22Rv1 (cell line): ENCODE data around the gene RAB31.
"Not testable (repeated sequence)": the region's sequence is repeated elsewhere in the genome, so short reads cannot be mapped to it uniquely, and the experiment has no call there.

Source experiments
- H3K27ac ChIP-seq: fragments of 450-650 bp; 2 replicates; pipeline ENCODE4 v1.5.1; 2017
- CTCF ChIP-seq: fragments of 450-650 bp; IDR thresholded peaks from 2 replicates; pipeline ENCODE4 v1.5.1; 2017; ENCODE audit warnings: mild to moderate bottlenecking
- ZFX ChIP-seq: fragments of 450-650 bp; IDR thresholded peaks from 2 replicates; pipeline ENCODE4 v1.6.1; 2017; ENCODE audit warnings: antibody characterized with exemption, borderline replicate concordance

The RAB31 gene

DNA sequence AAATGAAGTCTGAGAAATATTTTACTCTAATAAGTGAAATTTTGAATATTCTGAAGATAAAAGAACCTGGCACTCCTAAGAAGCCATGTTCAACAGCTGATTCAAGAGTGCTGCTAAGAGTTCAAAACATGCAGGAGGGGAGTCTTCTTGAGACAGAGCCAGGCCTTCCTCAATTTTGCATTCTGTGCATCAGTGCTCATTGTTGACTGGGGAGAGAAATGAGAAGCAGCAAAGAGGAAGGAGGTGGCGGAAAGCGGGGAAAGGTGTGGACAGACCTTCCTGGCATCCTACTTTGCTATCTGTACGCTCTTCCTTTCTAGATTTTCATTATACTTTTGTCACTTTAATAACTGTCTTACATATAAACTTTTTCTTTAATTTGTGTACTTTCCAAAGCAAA is 148.0 kb downstream of the RAB31 start:
- no peak for TF ChIP-seq ZFX
- no peak for TF ChIP-seq CTCF
- H3K27ac ChIP-seq: no peak overlapping the region

DNA sequence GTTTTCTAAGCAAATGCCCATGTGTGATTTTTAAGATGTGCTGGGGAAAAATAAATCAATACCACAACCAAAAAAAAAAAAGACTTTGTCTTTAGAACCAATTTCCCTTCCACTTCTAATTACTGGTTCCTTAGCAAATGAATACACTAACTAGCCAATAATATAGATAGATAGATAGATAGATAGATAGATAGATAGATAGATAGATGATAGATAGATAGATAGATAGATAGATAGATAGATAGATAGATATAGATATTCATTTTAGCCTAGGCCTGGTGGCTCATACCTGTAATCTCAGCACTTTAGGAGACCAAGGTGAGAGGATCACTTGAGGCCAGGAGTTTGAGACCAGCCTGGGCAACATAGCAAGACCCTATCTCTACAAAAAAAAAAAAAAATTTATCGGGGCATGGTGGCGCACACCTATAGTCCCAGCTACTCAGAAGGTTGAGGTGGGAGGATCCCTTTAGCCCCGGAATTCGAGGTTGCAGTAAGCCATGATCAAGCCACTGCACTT is 149.4 kb downstream of the RAB31 start:
- not testable (repeated sequence) for H3K27ac ChIP-seq

DNA sequence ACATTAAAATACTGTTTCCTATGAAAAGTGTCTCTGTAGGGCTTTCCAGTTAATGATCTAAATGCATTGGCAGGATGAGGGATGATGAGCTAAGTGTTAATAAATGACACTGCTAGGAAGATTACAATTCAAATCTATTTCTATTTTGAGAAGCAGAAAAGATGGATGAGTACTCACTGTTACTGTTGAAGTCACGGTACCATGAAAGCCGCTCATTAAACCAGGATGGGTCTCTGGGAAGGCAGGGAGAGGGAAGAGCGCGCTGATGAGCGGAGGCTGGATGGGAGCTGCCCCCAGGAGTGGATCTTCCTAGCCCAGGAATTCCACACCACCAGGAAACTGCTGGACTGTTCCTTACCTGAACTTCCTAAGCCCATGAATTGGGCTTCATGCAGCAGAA is 150.5 kb downstream of the RAB31 start:
- no peak overlapping the region for H3K27ac ChIP-seq
- no peak for TF ChIP-seq ZFX
- TF ChIP-seq CTCF: no peak

- TF ChIP-seq CTCF (no peak), ZFX (no peak)
- no peak overlapping the region for H3K27ac ChIP-seq
Observed at GRCh38 chr18:9859232-9859631, 151.1 kb downstream of the RAB31 start.

GRCh38 chr18:9860682-9861081 is 152.6 kb downstream of the RAB31 start:
- no peak for TF ChIP-seq CTCF
- no peak for TF ChIP-seq ZFX
- no peak overlapping the region for H3K27ac ChIP-seq

- TF ChIP-seq ZFX: no peak
- TF ChIP-seq CTCF: no peak
- H3K27ac ChIP-seq: no peak overlapping the region
Observed at GRCh38 chr18:9861157-9861556, 153.1 kb downstream of the RAB31 start.

DNA sequence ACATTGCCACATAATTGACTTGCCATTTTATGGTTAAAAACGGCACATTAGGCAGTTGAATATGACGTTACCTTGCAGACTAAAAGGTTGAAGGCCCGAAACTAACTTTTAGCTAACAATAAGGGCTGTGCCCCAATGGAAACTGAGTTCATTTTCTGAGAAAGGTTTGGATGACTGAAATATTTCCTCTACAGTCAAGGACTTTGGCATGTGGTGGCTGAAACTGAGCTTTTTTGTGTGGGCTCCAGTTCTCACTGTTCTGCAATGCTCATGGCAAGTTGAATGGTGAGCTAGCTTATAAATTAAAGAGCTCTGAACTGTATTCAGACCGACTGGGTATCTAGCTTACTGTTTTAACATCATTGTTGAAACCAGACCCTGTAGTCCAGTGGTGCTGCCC is 153.8 kb downstream of the RAB31 start:
- TF ChIP-seq CTCF: no peak
- TF ChIP-seq ZFX: no peak
- no peak overlapping the region for H3K27ac ChIP-seq

DNA sequence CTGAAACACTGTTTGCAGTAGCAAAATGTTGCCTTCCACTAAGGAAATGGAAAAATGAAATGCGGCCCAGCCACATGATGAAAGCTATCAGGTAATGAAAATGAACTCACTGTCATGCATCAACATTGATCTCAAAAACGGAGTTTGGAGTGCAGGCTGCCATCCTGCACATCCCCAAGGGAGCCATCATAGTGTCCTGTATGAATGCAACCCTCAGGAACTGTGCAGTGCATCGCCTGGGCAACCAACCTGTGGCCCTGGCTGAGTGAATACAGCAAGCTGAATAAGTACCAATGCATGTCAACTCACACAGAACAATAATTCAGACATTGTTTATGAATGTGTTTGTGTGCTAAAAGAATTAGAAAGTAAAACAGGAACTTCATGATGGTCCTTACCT is 154.6 kb downstream of the RAB31 start:
- H3K27ac ChIP-seq: no peak overlapping the region
- no peak for TF ChIP-seq ZFX
- no peak for TF ChIP-seq CTCF
